Measurements from ENCODE around the gene FAAP100.

GRCh38 chr17:81547614-81547982 is 4.6 kb downstream of the FAAP100 start:
- TF ChIP-seq POLR2A (IDR thresholded peaks at IDR 0.05) (no peak), CTCF (IDR thresholded peaks at IDR 0.05) (no peak), POLR2AphosphoS5 (IDR thresholded peaks at IDR 0.05) (no peak), EP300 (IDR thresholded peaks at IDR 0.05; ENCODE audit: low read depth) (no peak)
